ENCODE results near the gene GABRG3. TPM values are rescaled to one million over a fixed set of nuclear protein-coding genes. Genes with fewer than 3 reads are reported as not detected.

Gene GABRG3
- total and polyA plus RNA-seq, 2 donors (not counting 3 experiments of a cell fraction or from before 2014, with no cell fraction given): not detected

GRCh38 chr15:27486683-27487647, 516.0 kb downstream of the GABRG3 start:
- H3K79me2 ChIP-seq (ENCODE audit: control insufficient read depth, insufficient read depth, low read length): no peaks in the 10 kb centered on the region
- no peak overlapping the region for H3K9ac ChIP-seq (replicated peaks; ENCODE audit: extremely low read depth, insufficient read depth, low read length)
- no peak overlapping the region for H3K27ac ChIP-seq (ENCODE audit: insufficient read depth, low read depth, low read length)
- H3K27me3 ChIP-seq (ENCODE audit: control insufficient read depth in 2 of 2, insufficient read depth in 2 of 2, low read length in 2 of 2): no peaks in the 10 kb centered on the region
- no peak overlapping the region for H3K4me3 ChIP-seq (replicated peaks in 1 of 3; ENCODE audit: insufficient read depth in 1 of 3, low read depth in 1 of 3, low read length in 3 of 3)
- no peaks in the 10 kb centered on the region for H3K9me3 ChIP-seq (replicated peaks; ENCODE audit: control insufficient read depth, insufficient read depth, low read length)
- TF ChIP-seq MYC (IDR thresholded peaks at IDR 0.05; ENCODE audit: low read depth, low read length): no peak
- no peak for TF ChIP-seq FOS (IDR thresholded peaks at IDR 0.05; ENCODE audit: borderline replicate concordance, insufficient read depth, low read length)
- TF ChIP-seq POLR2AphosphoS5 (IDR thresholded peaks at IDR 0.05; ENCODE audit: insufficient read depth, low read depth, low read length): no peak
- TF ChIP-seq POLR2A (IDR thresholded peaks at IDR 0.05; ENCODE audit: low read depth, low read length): no peak
- no peak for TF ChIP-seq JUN (IDR thresholded peaks at IDR 0.05; ENCODE audit: borderline replicate concordance, insufficient read depth, insufficient read length, low read depth)
- no peak for TF ChIP-seq EZH2 (IDR thresholded peaks at IDR 0.05; ENCODE audit: borderline replicate concordance, low read depth, low read length, severe bottlenecking)
- TF ChIP-seq CTCF (IDR thresholded peaks at IDR 0.05; ENCODE audit: extremely low read depth in 1 of 2, insufficient read depth in 1 of 2, low read depth in 1 of 2, low read length in 2 of 2): no peak
- TF ChIP-seq MAX (IDR thresholded peaks at IDR 0.05; ENCODE audit: insufficient read depth, insufficient read length): no peak
- TF ChIP-seq GATA2 (IDR thresholded peaks at IDR 0.05; ENCODE audit: insufficient read depth, insufficient read length, low read depth, low read length): no peak
- H2AFZ ChIP-seq (ENCODE audit: low read depth, low read length): no peak overlapping the region
- no peaks in the 10 kb centered on the region for H4K20me1 ChIP-seq (replicated peaks; ENCODE audit: control insufficient read depth, extremely low read depth, insufficient read depth, low read length)
- intact Hi-C loops (cut with micrococcal nuclease): no loop called here
- DNase-seq (ENCODE audit: low read depth, low spot score): no peak
- BruUV-seq (replicated peaks): no TSS peak
- ChIA-PET CTCF (no interaction called here), POLR2A (no interaction called here)
- no peaks in the 10 kb centered on the region for H3K9me1 ChIP-seq (replicated peaks; ENCODE audit: control insufficient read depth, extremely low read depth, insufficient read depth, low read length)
- H3K36me3 ChIP-seq (ENCODE audit: control insufficient read depth in 2 of 2, extremely low read depth in 1 of 2, insufficient read depth in 2 of 2, low read length in 2 of 2): no peaks in the 10 kb centered on the region
- no peaks in the 10 kb centered on the region for H3K4me1 ChIP-seq (ENCODE audit: control insufficient read depth, extremely low read depth, insufficient read depth, low read length)
- dilution Hi-C loops (cut with MboI; ENCODE audit: extremely low pct_ligation_motif_present, low sequenced_read_pairs): no loop called here
- no peak overlapping the region for H3K4me2 ChIP-seq (ENCODE audit: insufficient read depth, low read length)
- no peak for FAIRE-seq

Data from endothelial cell of umbilical vein (primary cell).